ENCODE data around the gene CAMTA2.
A peak's percentile ranks its signal among the peaks of the same experiment; 100 is the strongest.

Gene CAMTA2

DNA sequence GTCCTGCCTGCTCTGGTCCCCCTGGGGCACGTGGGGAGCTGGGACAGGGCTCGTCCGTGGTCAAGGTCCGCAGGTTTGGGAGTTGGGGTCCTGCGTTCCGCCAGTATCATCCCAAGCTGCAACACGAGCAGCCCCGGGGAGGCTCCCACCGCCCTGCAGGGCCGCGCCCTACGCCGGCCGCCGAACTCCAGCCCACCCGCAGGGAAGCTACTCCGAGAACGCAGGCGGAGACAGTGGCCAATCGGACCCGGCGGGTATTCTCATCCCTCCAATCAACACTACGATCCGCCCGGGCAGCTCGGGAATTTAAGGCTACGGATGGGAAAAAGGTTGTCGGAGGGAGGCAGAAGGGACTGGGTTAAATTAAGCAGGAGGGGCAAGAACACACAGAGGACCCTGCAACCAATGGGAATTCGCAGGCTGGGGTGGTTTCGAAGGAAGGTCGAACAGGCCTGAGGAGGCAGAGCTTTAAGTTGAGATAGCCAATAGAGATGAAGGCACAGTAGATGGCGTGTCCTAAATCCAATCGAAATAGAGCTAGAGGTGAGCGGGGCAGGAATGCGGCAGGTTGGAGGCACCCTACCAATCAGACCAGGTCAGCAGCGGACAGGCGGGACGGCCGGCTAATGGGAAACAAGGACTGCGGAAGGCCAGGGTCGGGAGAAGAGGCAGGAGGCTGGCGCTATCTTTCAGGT, 20.5 kb downstream of the CAMTA2 start:
- peak; percentile 100 for DNase-seq

DNA sequence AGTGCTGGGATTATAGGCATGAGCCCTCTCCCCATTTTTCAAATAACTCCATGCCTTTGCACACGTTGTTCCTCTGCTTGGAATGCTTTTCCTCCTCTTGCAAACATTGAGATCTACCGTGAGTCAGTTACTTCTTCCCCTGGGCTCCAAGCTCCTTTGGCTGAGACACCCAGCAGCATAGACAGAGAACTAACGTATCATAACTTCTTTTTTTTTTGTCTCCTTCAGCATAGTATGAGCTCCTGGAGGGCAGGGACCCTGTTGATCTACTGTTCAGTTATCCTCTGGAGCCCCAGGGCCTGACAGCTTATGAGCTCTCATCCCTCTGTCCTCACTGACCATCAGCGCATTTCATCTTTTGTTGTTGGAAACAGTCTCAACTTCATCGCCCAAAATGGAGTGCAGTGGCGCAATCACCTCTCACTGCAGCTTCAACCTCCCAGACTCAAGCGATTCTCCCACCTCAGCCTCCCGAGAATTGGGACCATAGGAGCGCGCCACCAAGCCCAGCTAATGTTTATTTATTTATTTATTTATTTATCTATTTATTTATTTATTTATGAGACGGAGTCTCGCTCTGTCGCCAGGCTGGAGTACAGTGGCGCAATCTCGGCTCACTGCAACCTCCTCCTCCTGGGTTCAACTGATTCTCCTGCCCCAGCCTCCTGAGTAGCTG, 22.0 kb downstream of the CAMTA2 start:
- DNase-seq: no peak

- DNase-seq: no peak
Measured at GRCh38 chr17:4960279-4960922, 27.1 kb downstream of the CAMTA2 start.

DNA sequence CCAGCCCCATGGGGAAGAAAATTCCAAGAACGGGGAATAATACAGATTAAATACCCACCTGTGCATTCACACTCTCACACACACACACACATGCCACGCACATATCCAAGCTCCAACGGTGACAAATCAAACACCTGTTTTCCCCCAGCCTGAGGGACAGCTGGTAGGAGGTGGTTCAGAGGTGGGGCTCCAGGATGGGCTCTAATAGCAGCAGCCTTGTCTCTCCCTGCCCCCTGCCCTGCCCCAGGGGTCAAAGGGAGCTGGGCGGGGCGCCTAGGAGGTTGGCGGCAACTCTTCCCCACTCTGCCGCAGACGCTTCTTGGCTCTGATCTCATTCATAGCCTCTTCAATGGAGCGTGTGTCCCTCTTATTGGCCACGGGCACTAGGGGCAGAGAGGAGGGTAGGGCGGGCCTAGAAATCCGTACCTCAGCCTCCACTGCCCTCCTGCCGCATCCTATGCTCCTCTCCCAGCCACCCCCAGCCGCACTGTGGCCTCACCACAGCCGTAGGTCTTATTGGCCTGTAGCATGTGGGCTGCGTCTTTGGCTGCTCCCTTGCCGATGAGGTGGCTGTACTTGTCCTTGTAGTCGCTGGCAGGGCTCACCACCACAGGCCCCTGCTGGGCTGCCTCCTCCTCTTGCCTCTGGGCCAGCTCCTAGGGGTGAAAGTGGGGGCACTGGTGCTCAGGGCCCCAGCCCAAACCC, 28.1 kb downstream of the CAMTA2 start:
- no peak for DNase-seq

DNA sequence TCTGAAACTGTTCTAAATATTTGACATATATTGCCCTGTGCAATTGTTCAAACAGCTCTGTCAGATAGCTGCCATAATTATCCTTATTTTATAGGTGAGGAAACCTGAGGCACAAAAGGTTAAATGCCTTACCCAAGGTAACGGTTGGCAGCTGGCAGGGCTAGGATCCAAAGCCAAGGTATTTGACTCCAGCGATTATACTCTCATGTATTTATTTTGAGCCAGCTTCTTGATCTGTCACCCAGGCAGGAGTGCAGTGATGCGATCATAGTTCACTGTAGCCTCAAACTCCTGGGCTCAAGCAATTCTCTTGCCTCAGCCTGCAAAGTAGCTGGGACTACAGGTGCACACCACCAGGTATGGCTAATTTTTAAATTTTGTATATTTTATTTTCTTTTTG, 29.4 kb downstream of the CAMTA2 start:
- no peak for DNase-seq

DNA sequence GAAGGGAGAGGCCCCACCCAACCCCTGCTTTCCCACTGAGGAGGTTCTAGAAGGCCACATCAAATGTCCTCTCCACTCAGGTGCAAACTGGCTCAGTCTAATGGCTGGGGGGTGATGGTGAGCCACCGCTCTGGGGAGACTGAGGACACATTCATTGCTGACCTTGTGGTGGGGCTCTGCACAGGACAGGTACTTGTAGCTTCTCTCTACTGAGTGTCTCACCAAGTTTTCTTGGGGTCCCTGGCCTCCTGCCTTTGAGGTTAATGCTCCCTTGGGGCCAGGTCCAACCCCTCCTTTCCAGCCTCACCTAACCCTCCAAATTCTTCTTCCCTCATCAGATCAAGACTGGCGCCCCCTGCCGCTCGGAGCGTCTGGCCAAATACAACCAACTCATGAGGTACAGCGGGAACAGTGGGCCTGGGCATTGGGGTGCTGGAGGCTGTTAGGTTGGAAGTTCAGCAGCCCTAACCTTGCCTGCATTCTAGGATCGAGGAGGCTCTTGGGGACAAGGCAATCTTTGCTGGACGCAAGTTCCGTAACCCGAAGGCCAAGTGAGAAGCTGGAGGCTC, 30.9 kb downstream of the CAMTA2 start:
- peak; percentile 68 for DNase-seq

- DNase-seq: no peak
Measured at GRCh38 chr17:4955091-4955490, 32.4 kb downstream of the CAMTA2 start.

GRCh38 chr17:4953451-4953961, 34.0 kb downstream of the CAMTA2 start:
- no peak for DNase-seq

DNA sequence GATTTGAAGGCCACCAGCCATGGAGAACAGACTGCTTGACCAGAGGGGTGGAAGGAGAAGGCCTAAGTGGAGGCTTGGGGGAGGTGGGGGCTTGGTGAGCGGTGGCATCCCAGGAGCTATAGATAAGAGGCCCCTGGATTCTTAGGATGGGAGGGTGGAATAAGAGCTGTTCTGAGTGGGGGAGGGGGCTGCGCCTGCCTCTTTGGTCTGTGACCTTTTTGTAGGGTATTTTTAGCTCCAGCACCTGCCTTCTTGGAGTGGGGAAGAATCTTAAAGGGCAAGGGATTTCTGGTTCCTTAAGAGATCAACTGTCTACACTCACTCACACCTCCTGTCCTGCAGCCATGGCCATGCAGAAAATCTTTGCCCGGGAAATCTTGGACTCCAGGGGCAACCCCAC, 36.0 kb downstream of the CAMTA2 start:
- no peak for DNase-seq

DNA sequence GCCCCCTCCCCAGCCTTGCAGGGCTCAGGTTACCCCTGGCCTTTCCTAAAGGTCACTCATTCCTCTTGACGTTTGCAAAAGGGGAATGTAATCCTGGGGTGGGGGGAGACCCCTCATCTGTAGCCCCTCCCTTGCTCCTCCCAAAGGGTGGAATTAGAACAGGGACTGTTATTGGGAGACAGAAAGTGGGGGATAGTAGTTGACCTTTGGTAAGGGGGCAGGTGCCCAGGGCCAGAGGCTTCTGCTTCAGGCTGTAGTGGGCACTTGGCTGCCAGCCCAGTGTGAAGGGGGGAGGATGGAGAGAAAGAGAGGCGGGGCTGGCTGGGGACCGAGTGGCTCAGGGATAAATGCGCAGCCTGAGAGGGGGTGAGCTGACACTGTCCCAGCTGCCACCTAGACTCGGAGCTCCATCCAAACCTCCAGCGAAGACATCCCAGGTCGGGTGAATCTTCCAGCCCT, 36.7 kb downstream of the CAMTA2 start, which contains the start of gene ENO3:
Gene ENO3, plus strand, starts transcription at position 374 of the 459 bp plus-strand sequence. CDS start 711 bp downstream, outside the sequence.
- DNase-seq: peak; percentile 51

- DNase-seq: peak; percentile 85
Measured at GRCh38 chr17:4950075-4950745, 37.3 kb downstream of the CAMTA2 start.

DNA sequence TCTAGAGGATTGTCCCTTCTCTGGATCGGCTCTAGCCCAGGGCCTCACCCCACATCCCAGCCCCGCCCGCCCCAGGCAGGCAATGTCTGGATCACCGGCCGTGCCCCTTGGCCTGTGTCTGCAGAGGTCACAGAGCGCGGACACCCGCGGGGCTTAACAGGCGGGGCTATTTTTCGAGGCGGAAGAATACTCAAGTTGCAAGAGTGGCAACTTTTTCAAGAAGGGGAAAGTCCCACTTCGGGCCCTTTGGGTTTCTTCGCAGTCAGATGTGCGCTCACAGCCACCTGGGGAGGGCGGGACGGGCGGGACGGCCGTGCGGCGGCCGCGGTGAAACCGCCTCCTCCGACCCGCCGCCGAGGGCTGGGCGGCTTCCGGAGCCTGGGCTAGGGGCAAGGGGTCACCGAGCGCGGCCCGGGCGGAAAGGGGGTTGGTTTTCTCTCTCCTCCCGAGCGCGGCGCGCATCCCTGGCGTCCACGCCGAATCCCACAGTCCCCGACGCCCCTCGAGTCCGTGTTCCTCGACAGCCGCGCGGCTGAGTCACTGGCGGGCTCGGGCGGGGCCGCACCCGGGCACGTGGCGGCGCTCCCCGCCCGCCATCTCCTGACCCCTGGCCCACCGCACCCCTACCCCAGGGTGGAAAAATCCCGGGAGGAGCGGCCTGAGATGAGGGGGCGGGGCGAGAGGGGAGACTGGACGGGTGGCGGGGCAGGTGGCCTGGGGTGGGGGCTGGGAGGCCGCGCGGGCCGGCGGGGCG, 38.0 kb downstream of the CAMTA2 start:
- DNase-seq: peak; percentile 80

GRCh38 chr17:4948931-4949320, 38.5 kb downstream of the CAMTA2 start:
- peak; percentile 95 for DNase-seq

- DNase-seq: peak; percentile 98
Measured at GRCh38 chr17:4948166-4948930, 39.1 kb downstream of the CAMTA2 start, which contains the start of gene PFN1. Gene PFN1 (minus strand): TSS chr17:4948530. CDS start chr17:4948394, 136 bp downstream.

GRCh38 chr17:4947411-4948165, 39.9 kb downstream of the CAMTA2 start:
- DNase-seq: peak; percentile 79

DNA sequence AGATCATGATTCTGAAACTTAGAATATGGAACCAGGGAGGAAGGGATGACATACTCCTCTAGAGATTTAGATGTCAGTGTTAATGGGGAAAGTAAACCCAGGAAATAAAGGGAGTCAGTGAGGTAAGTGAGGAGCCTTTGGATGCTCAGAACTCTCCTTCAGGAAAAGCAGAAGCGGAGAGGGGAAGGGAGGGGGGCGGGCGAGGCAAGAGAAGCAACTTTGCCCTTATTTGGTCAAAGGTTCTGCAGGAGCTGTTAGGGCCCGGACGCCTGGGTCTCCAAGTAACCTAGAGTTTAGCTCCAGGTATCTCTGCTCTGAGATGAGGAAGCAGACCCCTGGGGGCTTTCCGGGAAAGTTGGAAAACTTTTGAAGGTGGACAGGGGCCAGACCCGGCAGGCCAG, 40.5 kb downstream of the CAMTA2 start:
- DNase-seq: peak; percentile 64

- no peak for DNase-seq
Measured at GRCh38 chr17:4946312-4946976, 41.0 kb downstream of the CAMTA2 start.

DNA sequence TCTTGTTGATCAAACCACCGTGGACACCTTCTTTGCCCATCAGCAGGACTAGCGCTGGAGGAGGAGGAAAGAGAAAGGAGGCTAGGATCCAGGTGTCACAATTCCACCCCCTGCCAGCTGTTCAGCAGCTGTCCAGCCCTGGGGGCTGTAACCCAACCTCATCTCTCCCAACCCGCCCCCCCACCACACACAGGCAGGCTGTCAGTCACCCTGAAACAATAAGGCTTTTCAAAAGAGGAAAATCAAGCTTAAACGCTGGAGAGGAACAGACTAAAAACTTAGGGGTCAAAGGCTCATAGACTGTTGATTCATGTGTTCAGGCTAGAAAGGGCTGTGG, 41.6 kb downstream of the CAMTA2 start:
- DNase-seq: no peak
